Erythroblast (primary cell): Measurements from ENCODE around the gene CDRT4.

ENCODE experiments used
- GATA1 ChIP-seq: IDR thresholded peaks from 2 replicates; pipeline ENCODE4 v1.6.1; 2011; ENCODE audit warnings: low read depth, mild to moderate bottlenecking, control low read depth, low read length, moderate library complexity
- POLR2A ChIP-seq: IDR thresholded peaks from 2 replicates; pipeline ENCODE4 v1.6.1; 2011; ENCODE audit warnings: mild to moderate bottlenecking, low read length

- TF ChIP-seq POLR2A = no peak
- no peak for TF ChIP-seq GATA1
Measured at GRCh38 chr17:15438491-15439105, 28.8 kb downstream of the CDRT4 start.
